ENCODE results near the gene PLXNA4.

The PLXNA4 gene

DNA sequence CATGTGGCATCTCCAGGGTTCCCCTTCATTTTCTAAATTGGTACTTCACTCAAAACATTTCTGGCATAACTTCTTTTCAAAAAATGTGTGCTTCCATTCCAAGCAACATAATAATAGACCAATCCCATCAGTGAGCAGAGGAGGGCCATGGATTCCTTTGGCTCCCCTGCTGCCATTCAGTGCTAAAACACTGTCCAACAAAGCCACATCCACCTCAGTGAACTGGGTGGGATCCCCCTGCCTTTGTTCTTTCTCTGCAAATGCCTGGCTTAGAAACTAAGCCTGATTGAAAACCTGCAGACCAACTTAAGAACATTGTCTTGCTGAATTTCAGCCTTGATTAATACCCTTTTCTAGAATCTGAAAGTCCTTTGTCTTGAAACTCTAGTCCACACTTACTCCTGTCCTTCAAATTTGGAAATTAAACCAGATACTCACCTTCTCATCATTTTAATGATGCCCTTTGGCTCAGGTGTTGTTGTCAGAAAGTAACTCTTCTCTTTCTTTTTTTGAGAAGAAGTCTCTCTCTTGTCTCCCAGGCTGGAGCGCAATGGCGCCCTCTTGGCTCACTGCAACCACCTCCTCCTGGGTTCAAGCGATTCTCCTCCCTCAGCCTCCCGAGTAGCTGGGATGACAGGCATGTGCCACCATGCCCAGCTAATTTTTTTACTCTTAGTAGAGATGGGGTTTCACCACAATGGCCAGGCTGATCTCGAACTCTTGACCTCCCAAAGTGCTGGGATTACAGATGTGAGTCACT, 132.3 kb downstream of the PLXNA4 start:
- TF ChIP-seq, protein P1, sequence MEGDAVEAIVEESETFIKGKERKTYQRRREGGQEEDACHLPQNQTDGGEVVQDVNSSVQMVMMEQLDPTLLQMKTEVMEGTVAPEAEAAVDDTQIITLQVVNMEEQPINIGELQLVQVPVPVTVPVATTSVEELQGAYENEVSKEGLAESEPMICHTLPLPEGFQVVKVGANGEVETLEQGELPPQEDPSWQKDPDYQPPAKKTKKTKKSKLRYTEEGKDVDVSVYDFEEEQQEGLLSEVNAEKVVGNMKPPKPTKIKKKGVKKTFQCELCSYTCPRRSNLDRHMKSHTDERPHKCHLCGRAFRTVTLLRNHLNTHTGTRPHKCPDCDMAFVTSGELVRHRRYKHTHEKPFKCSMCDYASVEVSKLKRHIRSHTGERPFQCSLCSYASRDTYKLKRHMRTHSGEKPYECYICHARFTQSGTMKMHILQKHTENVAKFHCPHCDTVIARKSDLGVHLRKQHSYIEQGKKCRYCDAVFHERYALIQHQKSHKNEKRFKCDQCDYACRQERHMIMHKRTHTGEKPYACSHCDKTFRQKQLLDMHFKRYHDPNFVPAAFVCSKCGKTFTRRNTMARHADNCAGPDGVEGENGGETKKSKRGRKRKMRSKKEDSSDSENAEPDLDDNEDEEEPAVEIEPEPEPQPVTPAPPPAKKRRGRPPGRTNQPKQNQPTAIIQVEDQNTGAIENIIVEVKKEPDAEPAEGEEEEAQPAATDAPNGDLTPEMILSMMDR (IDR thresholded peaks at IDR 0.05; ENCODE audit: low read depth, low read length), result no peak
- no peak overlapping the region for H3K4me3 ChIP-seq (ENCODE audit: low read depth, low read length)

DNA sequence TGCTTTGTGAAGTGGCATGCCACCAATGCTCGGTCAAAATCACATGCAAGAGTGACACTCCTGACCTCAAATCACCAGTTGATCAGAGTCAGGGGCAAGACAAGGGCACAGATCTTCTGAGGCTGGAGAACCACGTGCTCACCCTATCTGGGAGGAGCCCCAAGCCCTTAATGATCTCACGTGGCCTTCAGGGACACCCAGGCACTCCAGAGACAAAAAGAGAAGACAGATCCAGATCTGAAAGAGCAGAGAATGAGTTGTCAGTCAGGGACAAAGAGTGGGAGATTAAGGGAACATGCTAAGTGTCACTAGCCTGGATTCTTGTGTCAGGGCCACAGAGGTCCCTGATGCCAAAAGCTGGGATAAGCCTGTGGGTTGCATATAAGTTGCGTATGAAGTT, 134.3 kb downstream of the PLXNA4 start:
- TF ChIP-seq, protein P1 (IDR thresholded peaks at IDR 0.05; ENCODE audit: low read depth, low read length), result no peak

DNA sequence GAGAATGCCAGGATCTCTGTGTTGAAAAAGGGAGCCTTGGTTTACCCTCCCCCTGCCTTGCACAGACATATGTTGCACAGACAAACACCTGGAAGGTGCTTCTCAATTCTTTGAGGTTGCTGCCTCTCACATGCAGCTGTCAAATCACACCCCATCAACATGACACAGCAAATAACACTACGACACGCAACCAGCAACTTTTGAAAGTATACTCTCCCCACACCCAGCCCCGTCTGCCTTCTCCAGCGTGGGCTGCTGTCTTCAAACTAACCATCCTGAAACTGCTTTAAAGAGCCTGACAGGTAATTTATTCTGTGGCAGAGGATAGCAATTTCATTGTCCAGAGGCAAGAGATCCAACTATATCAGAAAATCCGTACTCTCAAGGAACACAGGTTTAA, 136.1 kb downstream of the PLXNA4 start:
- TF ChIP-seq, protein P1 (IDR thresholded peaks at IDR 0.05; ENCODE audit: low read depth, low read length), result no peak
- no peak overlapping the region for H3K4me3 ChIP-seq (ENCODE audit: low read depth, low read length)

More for the DNA sequence above, 134.3 kb downstream of the PLXNA4 start:
- no peak overlapping the region for H3K4me3 ChIP-seq (ENCODE audit: low read depth, low read length)

DNA sequence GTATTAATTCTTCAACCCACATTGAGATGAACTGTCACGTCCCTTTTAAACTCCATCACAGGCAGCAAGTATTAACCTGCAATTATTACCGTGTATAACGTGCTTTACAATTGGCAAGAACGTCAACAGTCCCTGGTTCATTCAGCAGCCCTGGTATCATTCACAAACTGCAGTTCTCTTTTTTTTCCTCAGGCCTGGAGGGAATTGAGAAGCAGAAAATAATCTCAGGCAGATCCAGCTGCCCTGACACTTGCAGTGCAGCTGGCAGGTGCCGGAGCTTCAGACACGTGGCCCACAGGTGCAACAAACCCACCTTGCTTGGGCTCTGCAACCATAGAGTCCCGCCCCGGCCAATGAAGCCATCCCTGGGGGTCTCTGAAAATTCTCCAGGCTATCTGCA, 137.3 kb downstream of the PLXNA4 start:
- TF ChIP-seq, protein P1 (IDR thresholded peaks at IDR 0.05; ENCODE audit: low read depth, low read length), result no peak
- H3K4me3 ChIP-seq (ENCODE audit: low read depth, low read length), result no peak overlapping the region

DNA sequence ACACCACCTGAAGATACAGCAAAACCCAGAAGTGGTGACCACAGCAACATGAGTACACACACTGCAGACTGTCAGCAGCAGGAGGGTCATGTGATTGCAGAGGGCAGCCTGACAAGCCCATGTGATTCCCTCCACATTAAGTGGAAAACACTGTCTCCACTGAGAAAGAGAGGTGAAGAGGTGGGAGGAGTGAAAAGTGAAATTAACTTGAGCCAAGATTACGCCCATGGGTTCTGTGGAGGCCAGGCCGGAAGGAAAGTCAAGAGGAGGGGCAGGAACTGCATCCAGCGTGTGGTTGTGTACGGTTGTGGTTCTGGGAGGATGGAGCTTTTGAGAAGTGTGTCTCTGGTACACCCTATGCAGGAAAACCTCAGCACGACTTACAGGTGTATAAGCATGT, 138.5 kb downstream of the PLXNA4 start:
- no peak overlapping the region for H3K4me3 ChIP-seq (ENCODE audit: low read depth, low read length)
- TF ChIP-seq, protein P1 (IDR thresholded peaks at IDR 0.05; ENCODE audit: low read depth, low read length), result no peak

DNA sequence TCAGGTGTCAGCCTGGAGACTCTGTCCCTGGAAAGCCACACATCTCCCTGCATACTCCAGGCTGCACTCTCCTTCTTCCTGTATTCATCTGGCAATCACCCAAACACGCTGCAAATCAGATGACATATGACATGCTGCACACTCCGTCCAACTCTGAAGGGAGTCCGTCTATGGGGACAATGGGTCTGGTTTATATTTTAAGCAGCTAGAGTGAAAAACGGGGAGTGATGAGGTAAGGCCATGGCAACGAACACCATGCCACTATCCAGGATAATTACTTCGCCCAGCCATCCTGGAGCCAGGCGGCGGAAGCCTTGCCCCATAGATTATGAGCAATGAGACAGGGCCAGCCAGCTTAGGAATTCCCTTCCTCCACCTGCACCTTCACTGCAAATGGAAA, 140.1 kb downstream of the PLXNA4 start:
- TF ChIP-seq, protein P1 (IDR thresholded peaks at IDR 0.05; ENCODE audit: low read depth, low read length), result no peak
- H3K4me3 ChIP-seq (ENCODE audit: low read depth, low read length), result no peak overlapping the region

All from WI38 (cell line).